ENCODE data around the gene GPANK1.
A peak's percentile ranks its signal among the peaks of the same experiment; 100 is the strongest.

GPANK1 gene

GRCh38 chr6:31708224-31708623, 43.4 kb upstream of the GPANK1 start:
- H3K27ac ChIP-seq, result no peak overlapping the region
- TF ChIP-seq, protein P1, sequence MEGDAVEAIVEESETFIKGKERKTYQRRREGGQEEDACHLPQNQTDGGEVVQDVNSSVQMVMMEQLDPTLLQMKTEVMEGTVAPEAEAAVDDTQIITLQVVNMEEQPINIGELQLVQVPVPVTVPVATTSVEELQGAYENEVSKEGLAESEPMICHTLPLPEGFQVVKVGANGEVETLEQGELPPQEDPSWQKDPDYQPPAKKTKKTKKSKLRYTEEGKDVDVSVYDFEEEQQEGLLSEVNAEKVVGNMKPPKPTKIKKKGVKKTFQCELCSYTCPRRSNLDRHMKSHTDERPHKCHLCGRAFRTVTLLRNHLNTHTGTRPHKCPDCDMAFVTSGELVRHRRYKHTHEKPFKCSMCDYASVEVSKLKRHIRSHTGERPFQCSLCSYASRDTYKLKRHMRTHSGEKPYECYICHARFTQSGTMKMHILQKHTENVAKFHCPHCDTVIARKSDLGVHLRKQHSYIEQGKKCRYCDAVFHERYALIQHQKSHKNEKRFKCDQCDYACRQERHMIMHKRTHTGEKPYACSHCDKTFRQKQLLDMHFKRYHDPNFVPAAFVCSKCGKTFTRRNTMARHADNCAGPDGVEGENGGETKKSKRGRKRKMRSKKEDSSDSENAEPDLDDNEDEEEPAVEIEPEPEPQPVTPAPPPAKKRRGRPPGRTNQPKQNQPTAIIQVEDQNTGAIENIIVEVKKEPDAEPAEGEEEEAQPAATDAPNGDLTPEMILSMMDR (IDR thresholded peaks at IDR 0.05), result no peak
- TF ChIP-seq ZFX (IDR thresholded peaks at IDR 0.05; ENCODE audit: borderline replicate concordance), result no peak

- no peak overlapping the region for H3K27ac ChIP-seq
- TF ChIP-seq, protein P1 (IDR thresholded peaks at IDR 0.05), result no peak
- no peak for TF ChIP-seq ZFX (IDR thresholded peaks at IDR 0.05; ENCODE audit: borderline replicate concordance)
Observed at GRCh38 chr6:31707701-31708100, 42.9 kb upstream of the GPANK1 start.

DNA sequence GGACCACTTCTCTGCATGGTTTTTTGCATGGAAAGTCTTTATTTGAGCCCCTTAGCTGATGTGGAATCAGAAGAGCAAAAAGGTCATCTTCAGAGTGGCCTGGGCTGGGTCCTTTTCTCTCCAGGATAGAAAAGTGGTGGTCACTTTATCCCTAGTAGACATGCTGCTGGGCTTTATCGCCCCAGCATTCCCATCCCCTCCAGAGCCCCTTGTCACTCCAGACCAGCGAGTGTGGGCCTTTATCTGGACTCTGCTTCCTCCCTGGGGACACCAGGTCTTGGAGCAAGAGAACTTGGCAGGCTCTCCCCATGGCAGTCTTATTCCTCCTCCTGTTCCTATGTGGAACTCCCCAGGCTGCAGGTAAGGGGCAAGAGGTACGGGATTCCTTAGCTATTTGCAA, 41.8 kb upstream of the GPANK1 start, which contains the start of gene LY6G6F:
Gene LY6G6F (plus strand): TSS at position 268 of the 400 bp plus-strand sequence. CDS start 41 bp downstream, at position 309.
- TF ChIP-seq ZFX (IDR thresholded peaks at IDR 0.05; ENCODE audit: borderline replicate concordance), result no peak
- TF ChIP-seq, protein P1 (IDR thresholded peaks at IDR 0.05), result no peak
- H3K27ac ChIP-seq, result no peak within 1 kb of the TSS

GRCh38 chr6:31705931-31706330, 41.1 kb upstream of the GPANK1 start:
- TF ChIP-seq, protein P1 (IDR thresholded peaks at IDR 0.05), result no peak
- no peak for TF ChIP-seq ZFX (IDR thresholded peaks at IDR 0.05; ENCODE audit: borderline replicate concordance)

DNA sequence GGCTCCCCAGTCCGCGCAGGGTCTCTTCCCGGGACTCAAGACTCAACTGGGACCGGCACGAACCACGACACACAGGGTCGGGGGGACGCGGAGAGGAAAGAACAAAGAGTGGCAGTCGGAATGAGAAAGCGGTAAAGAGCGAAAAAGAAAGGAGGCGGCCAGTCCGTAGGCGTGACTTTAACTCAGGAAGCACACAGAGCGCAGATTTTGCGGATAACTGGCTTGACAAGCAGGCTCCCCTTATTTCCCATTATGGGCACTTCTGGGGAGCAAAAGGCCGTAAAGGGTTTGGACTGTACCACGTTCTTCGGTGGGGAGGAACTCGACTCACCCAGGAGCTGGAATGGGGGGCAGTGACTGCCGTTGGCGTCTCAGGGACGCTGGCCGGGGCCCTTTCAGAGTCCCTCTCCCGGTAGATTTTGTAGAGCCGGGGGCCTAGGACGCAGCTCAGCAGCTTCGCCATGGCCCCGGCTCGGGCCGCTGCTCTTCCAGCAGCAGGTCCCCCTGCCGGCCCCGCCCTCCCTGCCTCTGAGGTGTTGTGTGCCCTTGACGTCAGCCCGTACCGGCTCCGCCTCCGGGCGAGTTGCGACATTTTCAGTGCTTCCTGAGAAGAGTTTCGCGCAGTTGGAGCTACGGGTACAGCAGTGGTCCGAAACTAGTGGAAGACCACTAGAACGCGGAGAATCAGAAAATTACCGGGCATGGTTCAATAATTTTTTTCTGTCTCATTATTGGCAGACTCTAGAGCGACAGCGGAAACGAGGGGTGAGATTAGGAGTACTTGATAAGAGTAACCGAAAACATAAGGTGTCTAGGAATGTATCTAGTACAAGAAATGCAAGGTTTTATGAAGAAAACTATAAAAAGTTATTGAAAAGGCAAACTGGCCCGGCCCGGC, 38.3 kb upstream of the GPANK1 start, which contains the start of gene ABHD16A:
Gene ABHD16A (minus strand): TSS at position 506 of the 898 bp plus-strand sequence. CDS start 43 bp downstream, at position 463.
- no peak for TF ChIP-seq ZFX (IDR thresholded peaks at IDR 0.05; ENCODE audit: borderline replicate concordance)
- TF ChIP-seq, protein P1 (IDR thresholded peaks at IDR 0.05), result no peak

More at GRCh38 chr6:31705931-31706330, 41.1 kb upstream of the GPANK1 start:
- H3K27ac ChIP-seq, result no peak overlapping the region

DNA sequence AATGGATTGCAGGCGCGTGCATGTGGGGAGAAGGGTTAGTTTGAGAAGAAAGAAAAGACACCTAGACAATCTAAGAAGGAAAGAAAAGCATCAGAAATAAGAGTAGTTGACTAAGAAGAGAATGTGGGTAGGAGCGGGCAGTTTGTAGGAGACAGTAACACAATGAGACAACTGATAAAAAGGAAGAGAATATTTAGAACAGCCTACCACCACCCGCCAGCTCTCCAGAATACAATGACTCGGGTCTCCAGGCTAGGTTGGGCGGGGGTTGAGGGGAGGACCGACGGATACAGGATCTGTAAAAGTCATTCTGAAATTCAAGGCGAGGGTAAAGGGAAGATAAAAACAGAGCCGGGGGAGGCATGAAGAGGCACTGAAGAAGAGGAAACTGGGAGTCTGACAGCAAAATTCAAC, 37.6 kb upstream of the GPANK1 start:
- TF ChIP-seq, protein P1 (IDR thresholded peaks at IDR 0.05), result no peak
- no peak for TF ChIP-seq ZFX (IDR thresholded peaks at IDR 0.05; ENCODE audit: borderline replicate concordance)

More for the DNA sequence above, 38.3 kb upstream of the GPANK1 start, which contains the start of gene ABHD16A:
- peak within 1 kb of the TSS; percentile 72 for H3K27ac ChIP-seq

More for the DNA sequence above, 37.6 kb upstream of the GPANK1 start:
- peak overlapping the region; percentile 72 for H3K27ac ChIP-seq

Data from 22Rv1 (cell line).